NOMO-1 (cell line): ENCODE data around the gene TXNDC17.
"Not testable (repeated sequence)": the region's sequence is repeated elsewhere in the genome, so short reads cannot be mapped to it uniquely, and the experiment has no call there.

Experiments
- DNase-seq, 2 experiments: peaks; one replicate each; lab custom pipeline; 2025; ENCODE audit not compliant: unreplicated experiment in 2 of 2; lab: John Stamatoyannopoulos, UW

Gene TXNDC17

DNA sequence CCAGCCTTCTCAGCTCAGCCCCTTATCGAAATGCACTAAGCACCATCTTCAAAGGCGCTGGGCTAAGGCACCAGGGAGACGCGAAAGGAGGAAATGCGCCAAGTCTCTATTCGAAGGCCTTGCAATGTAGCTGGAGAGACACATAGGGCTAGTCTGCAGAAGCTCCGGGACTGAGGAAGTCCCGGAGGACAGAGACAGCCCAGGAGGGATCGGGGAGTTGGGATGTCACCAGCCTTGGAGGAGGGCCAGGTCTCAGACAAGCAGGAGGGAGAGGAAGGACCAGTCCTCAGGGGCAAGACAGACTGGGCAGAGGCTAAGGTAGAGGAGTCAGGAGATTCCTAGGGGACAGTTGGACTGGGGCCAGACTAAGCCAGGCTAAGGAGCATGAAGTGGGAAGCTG, 19.2 kb downstream of the TXNDC17 start:
- no peak for DNase-seq

DNA sequence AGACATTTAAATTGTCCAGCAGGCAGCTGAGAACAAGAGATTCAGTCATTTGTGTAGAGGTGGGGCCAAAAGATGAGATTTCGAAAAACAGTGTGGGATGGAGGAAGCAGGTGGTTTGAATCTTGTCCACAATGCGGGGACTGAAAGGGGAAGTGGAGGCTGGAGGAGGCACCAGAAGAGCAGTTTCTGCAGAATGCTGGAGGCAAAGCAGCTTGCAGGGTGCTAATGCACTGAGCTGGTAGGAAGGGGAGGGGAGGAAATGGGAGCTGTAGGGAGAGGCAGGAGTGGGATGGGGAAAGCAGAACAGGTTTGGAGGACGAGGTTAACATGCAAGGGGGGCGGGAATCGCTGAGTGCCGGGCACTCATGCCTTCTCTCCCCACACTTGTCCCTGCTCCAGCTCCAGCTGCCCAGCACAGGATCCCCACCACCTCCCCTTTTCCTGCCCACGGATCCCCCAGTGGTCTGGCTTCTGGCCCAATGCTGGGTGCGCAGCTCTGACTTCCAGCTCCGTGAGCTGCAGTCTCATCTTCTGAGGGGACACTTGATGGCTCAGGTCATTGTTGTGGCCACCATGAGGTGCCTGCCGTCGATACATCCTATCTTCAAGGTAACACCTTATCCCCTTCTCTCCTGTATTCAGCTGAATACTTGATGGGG, 20.1 kb downstream of the TXNDC17 start:
- peak; percentile 76 to 83 for DNase-seq

DNA sequence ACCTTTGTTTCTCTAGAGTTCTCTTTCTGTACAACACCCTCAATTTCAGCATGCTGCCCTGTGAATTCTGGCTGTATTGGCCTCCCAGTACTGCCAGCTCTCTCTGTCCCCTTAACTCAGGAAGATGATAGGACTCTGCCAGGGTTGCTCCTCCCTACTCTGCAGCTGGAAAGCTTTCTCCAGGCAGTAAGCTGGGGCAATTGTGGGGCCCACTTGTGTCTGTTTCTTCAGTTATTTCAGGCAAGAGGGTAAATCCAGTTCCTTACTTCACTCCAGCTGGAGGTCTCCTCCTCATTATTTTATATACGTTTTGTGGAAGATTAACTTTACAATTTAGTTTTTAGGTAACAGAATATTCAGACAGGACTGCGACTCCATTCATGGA, 20.6 kb downstream of the TXNDC17 start:
- DNase-seq, result no peak

DNA sequence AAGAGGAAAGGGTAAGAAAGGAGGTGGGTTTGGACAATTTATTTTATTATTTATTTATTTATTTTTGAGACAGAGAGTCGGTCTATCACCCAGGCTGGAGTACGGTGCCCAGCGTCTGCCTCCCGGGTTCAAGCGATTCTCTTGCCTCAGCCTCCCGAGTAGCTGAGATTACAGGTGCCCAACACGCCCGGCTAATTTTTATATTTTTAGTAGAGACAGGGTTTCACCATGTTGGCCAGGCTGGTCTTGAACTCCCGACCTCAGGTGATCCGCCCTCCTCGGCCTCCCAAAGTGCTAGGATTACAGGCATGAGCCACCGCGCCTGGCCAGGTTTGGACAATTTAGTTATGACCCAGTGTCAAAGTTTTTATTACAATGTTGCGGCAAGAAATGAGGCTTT, 22.3 kb downstream of the TXNDC17 start:
- DNase-seq, result not testable (repeated sequence)

DNA sequence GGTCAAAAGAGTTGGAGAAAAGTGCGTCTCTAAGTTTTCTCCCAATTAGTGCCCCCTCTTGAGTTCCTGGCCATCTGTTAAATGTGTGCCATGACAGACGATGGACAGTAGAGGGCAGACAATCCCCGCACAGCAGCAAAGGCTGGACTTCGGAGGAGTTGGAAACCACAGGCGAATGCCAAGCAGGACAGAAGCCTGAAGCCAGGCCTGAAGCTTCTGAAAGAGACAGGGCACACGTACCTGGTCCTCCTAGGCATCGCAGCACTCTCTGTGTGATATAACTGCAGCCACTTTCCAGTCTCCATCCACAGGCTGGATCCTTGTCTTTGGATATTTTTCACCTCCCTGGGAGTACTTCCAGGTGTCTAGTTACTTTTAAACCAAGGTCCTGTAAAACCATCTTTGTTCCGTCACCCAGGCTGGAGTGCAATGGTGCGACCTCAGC, 25.2 kb downstream of the TXNDC17 start:
- peak; percentile 48 to 63 for DNase-seq

DNA sequence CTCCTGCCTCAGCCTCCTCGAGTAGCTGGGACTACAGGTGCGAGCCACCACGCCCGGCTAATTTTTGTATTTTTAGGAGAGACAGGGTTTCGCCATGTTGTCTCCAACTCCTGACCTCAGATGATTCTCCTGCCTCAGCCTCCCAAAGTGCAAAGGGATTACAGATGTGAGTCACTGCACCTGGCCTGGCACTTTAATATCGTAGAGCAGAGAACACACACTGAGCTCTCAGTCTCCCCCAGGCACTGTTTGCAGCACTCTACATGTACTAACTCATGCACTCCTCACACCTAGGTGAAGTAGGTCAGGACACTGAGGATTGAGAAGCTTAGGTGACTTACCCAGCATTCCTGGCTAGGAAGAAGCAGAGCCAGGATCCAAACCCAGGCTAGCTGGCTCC, 25.7 kb downstream of the TXNDC17 start:
- DNase-seq, result no peak

DNA sequence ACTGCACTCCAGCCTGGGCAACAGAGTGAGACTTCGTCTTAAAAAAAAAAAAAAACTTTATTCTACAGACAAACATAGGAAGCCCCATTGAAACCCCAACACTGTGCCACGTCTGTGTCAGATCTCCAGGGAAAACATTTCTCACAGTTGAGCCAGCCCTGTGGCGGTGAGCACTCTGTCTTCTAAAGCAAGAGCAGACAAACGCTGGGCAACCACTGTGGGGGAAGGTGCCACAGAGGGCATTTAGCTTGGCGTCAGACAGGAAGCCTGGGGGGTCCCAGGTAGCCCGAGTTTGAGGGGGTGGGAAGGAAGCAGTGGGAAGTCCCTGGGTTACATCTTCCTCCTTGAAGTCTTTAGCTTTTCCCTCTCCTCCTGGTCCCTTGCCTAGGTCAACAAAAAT, 26.7 kb downstream of the TXNDC17 start:
- DNase-seq, result no peak

DNA sequence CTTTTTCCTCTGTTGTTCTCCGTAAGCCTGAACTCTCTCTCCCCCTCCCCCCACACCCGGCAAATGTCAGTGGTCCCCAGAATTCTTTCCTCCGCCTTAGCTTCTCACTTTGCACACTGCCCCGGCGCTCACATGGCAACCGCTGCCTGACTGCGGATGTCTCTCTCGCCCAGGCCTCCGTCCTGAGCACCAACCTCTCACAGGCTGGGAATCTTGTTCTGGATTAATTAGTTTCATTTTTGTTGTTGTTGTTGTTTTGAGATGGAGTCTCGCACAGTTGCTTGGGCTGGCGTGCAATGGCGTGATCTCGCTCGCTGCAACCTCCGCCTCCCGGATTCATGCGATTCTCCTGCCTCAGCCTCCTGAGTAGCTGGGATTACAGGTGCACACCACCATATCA, 27.4 kb downstream of the TXNDC17 start:
- DNase-seq, result no peak

DNA sequence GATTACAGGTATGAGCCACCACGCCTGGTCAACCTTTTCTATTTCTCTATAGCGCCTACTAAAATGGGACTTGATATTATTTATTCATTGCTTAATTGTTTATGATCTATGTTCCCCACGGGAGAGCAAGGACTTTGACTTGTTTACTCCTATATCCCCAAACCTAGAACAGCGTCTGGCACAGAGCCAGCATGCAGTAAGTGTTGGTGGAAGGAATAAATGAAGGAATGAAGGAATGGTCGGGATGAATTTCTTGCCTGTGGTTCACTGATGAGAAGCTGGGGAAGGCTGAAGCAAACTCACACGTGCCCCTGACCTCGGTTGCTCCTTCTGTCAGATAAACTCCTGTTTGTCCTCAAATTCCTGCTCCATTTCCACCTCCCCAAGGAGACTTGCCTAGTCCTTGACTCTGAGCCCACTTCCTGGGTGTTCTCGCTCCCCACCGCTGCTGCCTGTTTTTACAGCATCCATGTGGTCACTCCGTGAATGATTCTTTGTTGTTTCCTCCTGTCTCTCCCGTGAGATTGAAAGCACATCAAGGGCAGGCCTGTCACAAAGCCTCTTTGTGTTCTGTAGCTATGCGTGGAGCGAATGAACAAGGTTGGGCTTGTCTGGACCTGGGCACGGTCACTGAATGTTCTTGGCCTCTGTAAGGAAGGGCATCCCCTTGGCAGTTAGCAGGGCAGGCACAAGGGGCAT, 28.0 kb downstream of the TXNDC17 start:
- DNase-seq, result no peak

DNA sequence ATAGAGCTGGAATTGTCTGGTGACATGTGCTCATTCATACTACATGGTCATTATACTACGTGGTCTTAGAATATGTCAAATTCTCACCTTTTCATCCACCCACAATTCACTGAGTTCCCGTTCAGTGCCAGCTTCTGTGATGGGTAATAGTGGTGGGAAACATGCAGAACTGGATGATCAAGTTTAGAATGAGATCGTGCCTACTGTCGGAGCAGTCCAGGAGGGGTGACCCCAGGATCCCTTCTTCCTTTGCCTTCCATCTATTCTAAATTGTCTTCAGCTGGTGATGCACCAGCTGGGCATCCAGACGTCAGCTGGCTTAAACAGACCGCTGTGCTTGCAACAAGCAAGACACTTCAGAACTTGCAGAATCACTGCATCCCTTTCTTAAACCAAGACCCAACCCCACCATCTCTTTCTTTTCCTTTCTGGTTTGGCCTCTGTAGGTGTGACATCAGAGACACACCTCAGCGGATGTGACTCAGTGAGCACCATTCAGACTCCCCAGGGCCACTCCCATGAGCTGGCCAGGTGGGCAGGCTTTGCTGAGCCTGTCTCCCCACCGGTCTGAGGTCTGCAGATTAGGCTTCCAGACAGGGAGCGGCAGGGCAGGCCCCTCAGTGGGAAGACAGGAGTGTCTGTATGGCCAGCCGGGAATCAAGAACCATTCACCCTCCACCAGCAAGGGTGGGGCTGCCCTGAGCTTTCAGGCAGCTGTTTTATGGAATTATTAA, 28.8 kb downstream of the TXNDC17 start:
- DNase-seq, result no peak

DNA sequence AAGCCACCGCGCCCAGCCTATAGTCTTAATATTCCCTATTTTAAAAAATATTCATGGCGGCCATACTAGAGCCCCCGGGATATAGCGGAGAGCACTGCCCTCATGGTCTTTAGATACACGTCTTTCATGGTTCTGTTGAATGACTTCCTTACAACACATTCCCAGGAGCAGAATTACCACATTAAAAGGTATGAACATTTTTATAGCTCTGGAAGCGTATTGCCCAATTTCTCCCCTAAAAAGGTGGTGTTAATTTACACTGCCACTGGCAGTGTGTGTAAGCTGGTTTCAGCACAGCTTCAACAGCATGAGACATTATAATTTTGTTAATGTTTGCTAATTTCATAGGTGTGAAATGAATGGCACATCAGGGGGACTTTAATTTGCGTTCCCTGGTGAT, 29.7 kb downstream of the TXNDC17 start:
- no peak for DNase-seq

DNA sequence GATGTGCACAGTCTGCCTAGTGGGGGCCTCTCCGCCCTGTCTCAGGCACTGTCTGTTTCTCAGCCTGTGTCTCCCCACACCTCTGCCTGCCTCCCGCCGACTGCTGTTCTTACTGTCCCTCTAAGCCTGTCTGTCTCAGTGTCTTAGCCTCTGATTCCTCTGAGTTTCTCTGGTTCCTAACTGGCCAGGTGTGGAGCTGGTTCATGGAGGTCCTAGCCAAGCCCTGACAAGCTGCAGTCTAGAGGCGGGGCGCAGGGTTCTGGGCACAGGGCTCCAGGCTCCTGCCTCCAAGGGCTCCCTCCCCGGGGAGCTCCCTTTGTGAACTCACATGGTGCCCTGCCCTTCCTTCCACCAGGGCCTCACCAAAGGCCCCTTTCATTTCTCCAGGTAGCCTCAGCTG, 30.1 kb downstream of the TXNDC17 start:
- DNase-seq, result no peak

DNA sequence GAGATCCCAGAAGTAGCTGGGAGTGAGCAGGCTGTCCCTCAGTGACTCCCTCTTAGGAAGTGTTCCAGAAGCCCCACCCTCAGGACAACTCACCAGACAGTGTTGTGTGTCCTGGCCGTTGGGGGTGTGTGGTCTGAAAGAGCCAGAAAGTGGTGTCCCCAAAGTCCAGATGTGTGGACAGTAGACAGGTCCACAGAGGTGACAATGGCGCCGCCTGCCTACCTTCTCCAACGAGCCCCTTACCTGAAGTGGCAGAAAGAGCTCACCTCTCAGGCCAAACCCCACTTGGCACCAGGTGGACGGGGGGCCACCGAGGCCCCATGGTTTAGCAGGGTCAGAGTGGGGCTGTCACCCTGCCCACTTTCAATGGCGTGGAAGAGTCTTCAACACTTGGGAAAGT, 30.6 kb downstream of the TXNDC17 start:
- no peak for DNase-seq

DNA sequence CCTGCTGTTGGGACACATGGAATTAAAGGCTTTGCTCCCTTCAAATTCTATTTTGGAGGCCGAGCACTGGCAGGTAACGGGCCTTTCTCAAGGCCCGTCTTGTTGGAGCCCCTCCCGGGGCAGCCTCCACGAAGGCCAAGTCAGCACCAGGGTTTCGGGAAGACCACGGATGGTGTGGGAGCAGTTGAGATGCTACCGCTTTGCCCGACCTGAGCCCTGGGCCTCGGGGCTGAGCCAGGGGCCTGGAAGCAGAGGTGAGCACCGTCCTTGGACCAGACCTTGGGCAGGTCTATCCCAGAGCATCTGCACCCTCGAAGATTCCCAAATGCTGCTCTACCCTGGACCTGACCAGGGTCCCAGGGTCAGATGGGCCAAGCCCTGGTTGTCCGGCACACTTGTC, 33.7 kb downstream of the TXNDC17 start:
- no peak for DNase-seq

DNA sequence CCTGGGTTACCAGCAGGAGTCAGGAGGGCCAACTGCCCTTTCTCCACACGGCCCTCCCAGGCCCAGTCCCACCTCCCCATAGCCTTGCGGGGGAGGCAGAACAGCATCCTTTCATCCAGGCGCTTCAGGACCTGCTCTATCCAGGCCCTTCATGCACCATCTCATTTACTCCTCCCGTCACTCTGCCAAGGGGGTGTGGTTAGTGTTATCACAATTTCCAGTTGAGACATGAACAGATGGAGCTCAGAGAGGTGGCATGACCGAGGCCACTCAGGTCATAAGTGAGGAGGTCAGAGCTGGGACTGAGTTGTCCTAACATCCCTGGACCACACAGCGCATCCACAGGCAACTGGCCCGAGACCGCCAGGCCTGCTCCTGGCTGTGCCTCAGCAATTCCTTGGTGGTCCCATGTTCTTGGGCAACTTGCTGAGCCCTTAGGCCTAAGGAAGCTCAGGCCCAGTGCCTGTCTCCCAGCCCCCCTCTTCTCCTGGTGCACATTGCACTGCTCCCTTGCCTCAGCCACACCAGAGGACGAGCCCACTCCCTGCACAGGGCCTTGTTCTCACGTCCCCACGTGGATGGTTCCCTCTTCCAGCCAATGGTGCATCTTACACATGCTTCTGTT, 34.5 kb downstream of the TXNDC17 start:
- DNase-seq, result no peak

DNA sequence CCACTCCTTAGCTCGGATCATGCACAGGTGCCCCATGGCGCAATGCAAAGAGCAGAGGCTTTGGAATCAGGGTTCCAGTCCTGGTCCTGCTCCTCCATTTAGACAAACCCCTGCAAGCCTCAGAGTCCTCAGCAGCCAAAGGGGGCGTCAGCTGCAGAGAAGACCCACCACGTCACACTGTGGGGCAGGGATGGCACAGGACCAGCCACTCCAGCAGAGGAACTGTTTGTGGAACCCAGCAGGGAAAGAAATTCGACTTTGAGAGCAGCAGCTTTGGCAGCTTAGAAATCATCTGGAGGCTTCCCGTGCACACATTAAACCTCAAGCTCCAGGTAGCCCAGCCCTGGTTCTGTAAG, 35.9 kb downstream of the TXNDC17 start:
- no peak for DNase-seq

DNA sequence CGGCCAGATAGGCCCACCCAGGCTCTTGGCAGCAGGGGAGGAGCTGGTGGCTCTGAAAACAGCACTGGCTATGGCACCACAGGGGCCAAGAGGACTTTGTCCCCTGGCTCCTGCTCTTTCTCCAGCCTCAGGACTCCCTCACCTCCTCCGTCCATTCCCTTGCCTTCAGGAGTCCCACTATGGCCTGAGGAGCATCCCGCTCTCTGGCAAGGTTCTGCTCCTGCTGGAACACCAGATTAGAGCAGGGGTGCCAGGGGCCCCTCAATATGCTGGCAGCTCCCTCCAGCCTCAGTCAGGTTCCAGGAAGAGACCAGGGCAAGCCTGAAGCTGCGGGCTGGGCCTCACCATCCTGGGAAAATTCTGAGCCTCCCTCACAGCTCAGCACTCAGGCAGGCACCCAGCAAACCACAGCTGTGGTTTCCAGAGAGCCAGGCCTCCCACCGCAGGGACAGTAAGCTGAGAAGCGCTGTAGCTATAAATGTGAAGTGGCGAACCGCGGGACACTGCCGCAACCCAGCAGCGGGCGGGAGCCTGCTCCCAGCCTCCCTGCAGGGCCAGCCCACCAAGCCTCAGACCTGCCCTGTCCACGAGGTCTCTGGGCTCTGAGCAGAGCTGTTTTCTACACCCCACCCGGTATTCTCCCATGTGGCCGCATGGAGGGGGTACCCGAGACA, 36.4 kb downstream of the TXNDC17 start:
- DNase-seq, result peak; percentile 27 to 29

DNA sequence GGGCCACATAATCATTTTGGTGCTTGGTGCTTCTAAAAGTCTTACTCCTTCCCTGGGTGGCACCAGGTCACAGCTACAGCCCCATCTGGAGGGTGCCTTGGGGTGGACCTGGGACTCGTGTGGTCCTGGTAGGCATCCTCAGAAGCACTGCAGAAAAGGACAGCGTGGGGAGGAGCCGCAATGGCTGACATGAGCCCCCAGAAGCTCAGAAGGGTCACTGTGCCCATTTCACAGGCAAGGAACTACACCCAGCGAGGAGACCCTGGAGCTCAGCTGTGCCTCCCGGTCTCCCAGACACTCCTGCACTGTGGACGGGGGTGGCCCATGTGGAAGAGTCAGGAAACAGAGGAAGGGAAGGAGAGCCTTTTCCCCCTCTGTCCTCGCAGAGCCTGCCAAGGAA, 37.1 kb downstream of the TXNDC17 start:
- DNase-seq, result no peak

DNA sequence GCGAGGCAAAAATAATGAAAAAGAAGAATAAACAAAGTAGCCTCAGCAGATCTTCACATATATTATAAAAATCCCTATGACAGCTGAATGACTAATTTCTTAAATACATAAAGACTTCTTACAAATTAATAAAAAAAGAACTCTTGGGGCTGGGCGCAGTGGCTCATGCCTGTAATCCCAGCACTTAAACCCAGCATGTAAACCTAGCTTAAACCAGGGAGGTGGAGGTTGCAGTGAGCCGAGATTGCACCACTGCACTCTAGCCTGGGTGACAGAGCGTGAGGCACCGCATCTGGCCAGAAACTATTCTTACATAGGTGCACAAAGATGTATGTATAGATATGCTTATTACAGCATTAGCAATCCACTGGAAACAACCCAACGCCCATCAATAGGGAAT, 38.4 kb downstream of the TXNDC17 start:
- DNase-seq, result no peak

DNA sequence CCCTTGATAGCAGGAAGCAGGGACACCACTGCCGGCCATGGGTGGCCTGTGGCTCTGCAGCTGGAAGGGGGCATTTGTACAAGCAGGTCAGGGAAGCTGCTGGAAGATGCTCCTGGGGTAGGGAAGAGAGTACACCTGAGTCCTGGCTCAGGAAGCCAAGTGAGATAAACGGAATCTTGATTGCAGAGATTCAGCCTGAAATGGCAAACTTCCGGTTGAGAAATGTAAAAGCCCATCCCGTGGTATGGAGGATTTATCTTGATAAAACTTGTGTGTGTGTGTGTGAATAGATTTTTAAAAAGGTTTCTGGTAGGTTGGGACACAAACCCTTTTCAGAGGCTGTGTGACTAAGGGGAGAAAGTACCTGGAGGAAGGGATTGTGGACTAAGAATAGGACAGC, 40.3 kb downstream of the TXNDC17 start:
- no peak for DNase-seq

DNA sequence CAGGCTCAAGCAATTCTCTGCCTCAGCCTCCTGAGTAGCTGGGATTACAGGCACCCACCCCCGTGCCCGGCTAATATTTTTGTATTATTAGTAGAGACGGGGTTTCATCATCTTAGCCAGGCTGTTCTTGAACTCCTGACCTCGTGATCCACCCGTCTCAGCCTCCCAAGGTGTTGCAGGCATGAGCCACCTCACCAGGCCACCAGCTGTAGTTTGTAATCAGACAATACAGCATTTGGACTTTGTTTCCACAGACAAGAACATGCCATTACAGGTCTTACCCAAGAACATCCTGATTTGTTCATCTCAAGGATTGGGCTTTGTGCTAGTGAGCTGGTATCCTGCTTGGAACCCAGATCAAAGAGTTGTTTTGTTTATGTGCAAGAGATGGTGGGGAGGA, 40.8 kb downstream of the TXNDC17 start:
- no peak for DNase-seq
